22Rv1 (cell line): Measurements from ENCODE around the gene PKP4.

Experiments
- H3K27ac ChIP-seq: fragments of 450-650 bp; 2 replicates; pipeline ENCODE4 v1.5.1; 2017
- CTCF ChIP-seq: fragments of 450-650 bp; IDR thresholded peaks from 2 replicates; pipeline ENCODE4 v1.5.1; 2017; ENCODE audit warnings: mild to moderate bottlenecking
- ZFX ChIP-seq: fragments of 450-650 bp; IDR thresholded peaks from 2 replicates; pipeline ENCODE4 v1.6.1; 2017; ENCODE audit warnings: antibody characterized with exemption, borderline replicate concordance

The PKP4 gene

DNA sequence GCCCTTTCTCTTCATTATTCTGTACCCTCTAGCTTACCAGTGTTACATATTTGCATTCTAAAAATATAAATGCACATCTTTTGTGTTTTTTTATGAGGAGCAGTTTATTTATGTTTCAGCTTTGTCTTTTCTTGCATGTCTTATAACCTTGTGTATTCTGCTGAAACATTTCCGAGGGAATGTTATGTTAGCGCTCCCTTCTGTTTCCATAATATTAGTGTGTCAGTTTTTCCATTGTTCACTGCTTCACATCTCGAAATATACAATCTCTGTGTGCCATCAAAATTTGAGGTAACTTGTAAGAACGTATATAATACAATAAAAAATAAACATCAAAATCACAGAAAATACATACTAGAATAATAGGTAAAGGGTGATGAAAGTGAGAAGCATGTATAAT lies 153.3 kb downstream of the PKP4 start:
- TF ChIP-seq CTCF (no peak), ZFX (no peak)
- H3K27ac ChIP-seq = no peak overlapping the region

DNA sequence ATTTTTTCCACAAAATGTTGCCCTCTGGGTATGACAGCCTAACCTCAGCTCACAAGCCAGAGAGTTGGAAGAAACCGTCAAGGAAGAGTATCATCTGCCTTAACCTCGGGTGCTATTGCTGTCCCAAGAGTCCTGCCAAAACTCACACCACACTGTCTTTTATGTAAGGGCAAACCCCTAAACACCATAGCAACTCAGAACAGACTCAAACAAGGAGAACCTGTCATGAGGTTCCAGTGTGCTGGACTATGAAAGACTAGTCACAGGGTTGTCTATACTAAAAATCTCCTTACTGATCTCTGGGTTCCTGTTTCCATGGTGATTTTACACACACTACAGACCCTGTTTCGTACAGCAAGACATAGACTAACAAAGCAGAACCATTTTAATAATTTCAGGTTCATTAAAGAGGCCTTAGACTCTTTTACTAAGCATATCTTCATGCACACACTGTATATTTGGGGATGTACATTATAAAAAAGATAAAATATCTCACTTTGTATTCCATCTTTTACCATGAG lies 159.8 kb downstream of the PKP4 start:
- TF ChIP-seq ZFX (no peak), CTCF (no peak)

DNA sequence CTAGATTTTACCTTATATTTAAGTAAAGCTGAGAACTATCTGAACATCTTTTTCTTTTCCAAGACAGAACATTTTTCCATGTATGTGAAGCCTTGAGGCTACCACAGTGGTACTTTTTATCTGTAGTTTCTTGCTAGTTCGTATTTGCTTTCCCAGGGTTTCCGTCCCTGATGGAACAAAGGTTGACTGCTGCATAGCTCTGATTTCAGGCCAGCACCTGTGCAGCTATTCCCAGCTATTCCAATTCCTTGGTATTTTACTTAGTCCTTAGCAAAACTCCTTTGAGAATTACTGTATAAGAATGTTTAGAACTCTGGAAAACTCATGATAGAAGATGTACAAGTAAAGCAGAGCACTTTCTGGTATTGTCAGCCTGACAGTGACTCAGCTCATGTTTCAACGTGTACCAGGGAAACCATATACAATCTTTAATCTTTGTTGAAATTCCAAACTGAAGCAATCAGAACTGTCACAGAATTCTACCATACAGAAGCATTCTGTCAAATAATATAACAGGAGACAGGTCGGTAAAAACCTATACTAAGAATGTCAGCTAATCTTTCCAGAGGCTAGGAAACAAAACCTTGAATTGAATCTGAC lies 162.2 kb downstream of the PKP4 start:
- TF ChIP-seq CTCF (no peak), ZFX (no peak)
- no peak overlapping the region for H3K27ac ChIP-seq

More for the DNA sequence above, 159.8 kb downstream of the PKP4 start:
- H3K27ac ChIP-seq = no peak overlapping the region

DNA sequence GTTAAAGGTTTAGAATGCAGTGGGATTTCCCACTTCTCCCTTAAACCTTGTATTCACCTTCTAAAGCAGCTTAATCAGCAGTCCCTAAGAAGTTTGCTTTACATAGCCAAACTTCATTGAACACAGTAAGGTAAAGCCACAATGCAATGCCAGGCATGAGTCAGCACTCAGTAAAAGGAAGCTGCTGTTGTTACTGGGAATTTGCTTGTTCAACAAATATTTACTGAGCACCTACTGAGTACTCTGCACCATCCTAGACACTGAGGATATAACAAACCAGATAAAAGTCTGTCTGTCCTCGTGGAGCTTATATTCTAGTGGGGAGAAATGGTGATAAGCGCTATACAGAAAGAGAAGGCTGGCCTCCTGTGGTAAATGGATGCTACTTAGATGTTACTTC lies 162.7 kb downstream of the PKP4 start:
- H3K27ac ChIP-seq = no peak overlapping the region

GRCh38 chr2:158620656-158621055 lies 163.9 kb downstream of the PKP4 start:
- TF ChIP-seq ZFX = no peak
- TF ChIP-seq CTCF = no peak
- no peak overlapping the region for H3K27ac ChIP-seq

More for the DNA sequence above, 162.7 kb downstream of the PKP4 start:
- TF ChIP-seq ZFX = no peak
- no peak for TF ChIP-seq CTCF

- no peak for TF ChIP-seq CTCF
- TF ChIP-seq ZFX = no peak
- no peak overlapping the region for H3K27ac ChIP-seq
Measured at GRCh38 chr2:158624071-158624667, 167.4 kb downstream of the PKP4 start.

DNA sequence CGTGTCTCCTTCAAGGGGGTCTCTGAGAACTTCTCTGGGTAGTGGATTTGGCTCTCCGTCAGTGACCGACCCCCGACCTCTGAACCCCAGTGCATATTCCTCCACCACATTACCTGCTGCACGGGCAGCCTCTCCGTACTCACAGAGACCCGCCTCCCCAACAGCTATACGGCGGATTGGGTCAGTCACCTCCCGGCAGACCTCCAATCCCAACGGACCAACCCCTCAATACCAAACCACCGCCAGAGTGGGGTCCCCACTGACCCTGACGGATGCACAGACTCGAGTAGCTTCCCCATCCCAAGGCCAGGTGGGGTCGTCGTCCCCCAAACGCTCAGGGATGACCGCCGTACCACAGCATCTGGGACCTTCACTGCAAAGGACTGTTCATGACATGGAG lies 168.2 kb downstream of the PKP4 start:
- TF ChIP-seq ZFX (no peak), CTCF (no peak)
- no peak overlapping the region for H3K27ac ChIP-seq
